DMS114 treated with DMSO at 0.1 percent for 48 hours (cell line): Measurements from ENCODE around the gene LRRC8A.
"Not testable (repeated sequence)": the region's sequence is repeated elsewhere in the genome, so short reads cannot be mapped to it uniquely, and the experiment has no call there.

Experiments used
- DNase-seq: peaks from one replicate; lab custom pipeline; 2025; ENCODE audit not compliant: unreplicated experiment; lab: John Stamatoyannopoulos, UW

Gene LRRC8A

DNA sequence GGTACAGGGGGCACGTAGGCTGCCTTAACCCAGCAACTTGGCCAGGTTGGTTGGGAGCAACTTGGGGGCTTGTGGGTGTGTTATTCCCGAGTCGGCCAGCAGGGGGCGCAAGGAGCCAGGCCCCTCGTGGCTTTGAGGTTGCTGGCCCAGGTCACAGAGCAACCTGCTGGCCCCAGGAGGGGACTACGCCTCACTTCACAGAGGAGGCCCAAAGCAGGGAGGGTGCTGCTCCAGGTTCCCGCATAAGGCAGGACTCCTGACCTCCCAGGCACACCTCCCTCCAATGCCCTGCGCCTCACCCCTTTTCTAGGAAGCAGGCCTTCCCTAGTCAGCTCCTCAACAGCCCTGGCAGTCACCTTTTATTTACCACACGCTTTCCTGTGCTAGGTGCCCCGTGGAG, 18.3 kb upstream of the LRRC8A start:
- DNase-seq, result no peak

DNA sequence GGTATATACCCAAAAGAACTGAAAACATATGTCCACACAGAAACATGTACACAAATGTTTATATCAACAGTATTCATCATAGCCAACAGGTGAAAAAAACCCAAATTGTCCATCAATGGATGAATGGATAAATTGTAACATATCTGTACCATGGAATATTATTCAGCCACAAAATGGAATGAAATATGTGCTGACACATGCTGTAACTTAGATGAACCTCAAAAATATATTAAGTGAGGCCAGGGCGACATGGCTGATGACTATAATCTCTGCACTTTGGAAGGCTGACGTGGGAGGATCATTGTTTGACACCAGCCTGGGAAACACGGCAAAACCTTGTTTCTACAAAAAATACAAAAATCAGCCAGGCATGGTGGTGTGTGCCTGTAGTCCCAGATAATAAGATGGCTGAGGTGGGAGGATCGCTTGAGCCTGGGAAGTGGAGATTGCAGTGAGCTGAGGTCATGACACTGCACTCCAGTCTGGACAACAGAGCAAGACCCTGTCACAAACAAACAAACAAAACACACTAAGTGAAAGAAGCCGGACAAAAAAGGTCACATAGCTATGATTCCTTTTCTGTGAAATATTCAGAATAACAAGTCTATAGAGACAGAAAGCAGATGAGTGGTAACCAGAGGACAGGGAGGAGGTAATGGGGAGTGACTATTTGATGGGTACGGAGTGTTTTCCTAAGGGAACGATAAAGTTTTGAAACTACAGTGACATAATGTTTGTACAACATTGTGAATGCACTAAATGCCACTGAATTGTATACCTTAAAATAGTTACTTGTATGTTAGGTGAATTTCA, 11.6 kb upstream of the LRRC8A start:
- peak; percentile 5 for DNase-seq

GRCh38 chr9:128870941-128871265, 11.0 kb upstream of the LRRC8A start:
- not testable (repeated sequence) for DNase-seq

GRCh38 chr9:128877852-128878251, 4.1 kb upstream of the LRRC8A start:
- DNase-seq, result no peak

GRCh38 chr9:128882677-128883603, 1.0 kb downstream of the LRRC8A start:
- no peak for DNase-seq

DNA sequence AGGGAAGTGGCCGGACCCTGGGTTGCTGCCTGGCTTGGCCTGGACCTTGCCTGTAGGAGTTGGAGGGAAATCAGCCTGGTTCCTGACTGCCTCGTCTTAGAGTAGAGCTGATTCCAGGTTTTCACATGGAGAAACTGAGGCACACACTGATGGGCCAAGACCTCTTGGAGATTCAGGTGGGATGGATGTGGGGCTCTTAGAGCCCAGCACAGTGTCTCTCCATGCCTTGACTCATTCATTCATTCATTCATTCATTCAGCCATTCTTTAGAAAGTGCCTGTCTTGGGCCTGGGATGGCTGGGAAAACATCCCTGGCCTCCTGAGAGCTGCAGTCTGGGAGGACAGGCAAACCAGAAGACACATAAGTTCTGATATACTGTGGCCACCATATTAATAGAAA, 2.2 kb downstream of the LRRC8A start:
- no peak for DNase-seq

DNA sequence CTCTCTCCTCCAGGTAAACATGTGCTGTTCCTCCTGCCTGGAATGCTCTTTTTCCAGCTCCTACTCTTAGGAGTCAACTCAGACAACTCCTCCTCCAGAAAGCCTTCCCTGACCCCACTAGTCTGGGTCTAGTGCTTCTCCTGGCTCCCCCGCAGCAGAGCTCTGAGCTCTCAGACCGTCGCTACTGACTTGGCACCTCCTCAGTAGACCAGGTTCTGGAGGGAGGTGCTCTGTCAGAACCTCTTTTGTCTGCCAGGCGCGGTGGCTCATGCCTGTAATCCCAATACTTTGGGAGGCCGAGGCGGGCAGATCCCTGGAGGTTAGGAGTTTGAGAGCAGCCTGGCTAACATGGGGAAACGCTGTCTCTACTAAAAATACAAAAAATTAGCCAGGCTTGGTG, 3.4 kb downstream of the LRRC8A start:
- no peak for DNase-seq

DNA sequence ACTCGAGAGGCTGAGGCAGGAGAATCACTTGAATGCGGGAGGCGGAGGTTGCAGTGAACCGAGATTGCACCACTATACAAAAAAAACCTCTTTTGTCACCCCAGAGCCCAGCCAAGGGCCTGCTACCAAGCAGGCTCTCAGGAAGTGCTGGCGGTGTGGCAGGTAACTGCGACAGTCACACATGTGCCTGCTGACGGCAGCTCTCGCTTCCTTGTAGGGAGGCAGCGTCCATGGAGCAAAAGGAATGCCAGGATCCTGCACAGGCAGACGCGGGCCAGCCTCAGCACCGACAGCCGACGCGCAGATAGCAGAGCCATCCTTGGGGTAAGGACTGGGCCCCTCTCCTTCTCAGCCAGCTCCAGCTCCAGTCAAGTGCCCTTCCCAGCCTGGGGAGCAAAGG, 3.9 kb downstream of the LRRC8A start:
- no peak for DNase-seq

DNA sequence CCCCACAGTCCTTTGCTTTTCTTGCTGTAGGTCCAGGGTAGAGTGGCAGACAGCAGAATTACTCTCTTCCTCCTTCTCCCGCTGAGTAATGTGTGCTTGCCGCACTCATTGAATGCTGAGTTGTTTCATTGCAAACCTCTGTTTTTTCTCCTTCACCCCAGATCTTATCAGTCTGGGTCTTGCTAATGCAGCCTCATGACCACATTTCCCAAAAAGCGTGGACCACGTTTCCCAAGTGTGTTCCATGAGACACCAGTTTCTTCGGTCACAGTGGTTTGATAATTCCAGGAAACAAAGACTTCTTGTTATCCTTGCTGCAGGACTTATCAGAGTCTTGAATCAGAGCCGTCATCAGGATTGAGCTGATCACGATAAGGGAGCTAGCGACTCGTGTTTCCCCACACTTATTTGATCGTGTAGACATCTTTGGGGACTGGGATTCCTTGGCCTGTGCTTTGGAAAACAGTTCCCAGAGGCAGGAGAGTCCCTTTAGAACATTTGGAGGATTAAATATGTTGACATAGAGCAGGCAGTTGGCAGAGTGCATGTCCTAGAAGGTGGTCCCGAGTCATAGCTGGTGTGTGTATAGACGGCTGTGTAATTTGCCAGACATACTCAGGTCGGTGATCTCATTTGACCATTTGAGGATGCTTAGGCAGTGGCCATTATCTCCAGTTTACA, 4.4 kb downstream of the LRRC8A start:
- DNase-seq, result no peak

GRCh38 chr9:128887049-128887448, 5.1 kb downstream of the LRRC8A start:
- no peak for DNase-seq

GRCh38 chr9:128887914-128888350, 6.0 kb downstream of the LRRC8A start:
- DNase-seq, result no peak

GRCh38 chr9:128891321-128892220, 9.6 kb downstream of the LRRC8A start:
- no peak for DNase-seq

DNA sequence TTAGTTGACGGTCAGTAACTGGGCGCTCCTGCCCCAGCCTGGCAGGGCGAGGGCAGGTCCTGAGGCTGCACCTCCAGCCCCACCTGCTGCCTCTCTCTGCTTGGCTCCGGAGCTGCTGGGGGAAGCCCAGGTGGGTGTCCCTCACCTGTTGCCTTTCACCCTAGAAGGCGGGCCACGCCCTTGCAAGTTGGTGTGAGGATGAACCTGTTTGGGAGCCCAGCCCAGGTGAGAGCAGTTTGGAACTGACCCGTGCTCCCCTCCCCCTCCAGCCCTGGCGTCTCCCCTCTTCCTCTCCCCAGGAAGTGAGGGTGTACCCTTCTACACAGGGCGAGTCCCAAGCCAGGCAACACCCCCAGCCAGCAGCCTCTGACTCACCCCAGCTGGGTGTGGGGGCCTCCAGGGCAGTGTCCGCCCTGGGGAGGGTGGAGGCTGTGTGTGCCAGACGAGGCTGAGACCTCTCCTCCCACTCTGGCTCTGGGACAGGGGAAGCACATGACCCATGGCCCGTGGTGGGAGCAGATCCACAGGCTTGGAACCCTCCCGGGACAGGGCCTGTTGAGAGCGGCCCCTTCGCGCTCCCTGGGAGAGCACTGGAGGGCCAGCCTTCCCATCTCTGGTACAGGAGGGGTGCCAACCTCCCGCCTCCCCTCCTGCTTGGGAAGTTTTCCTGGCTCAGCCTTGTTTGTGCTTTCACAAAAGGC, 10.4 kb downstream of the LRRC8A start:
- DNase-seq, result no peak

- no peak for DNase-seq
These were observed 11.4 kb downstream of the LRRC8A start for GRCh38 chr9:128893354-128893753.

DNA sequence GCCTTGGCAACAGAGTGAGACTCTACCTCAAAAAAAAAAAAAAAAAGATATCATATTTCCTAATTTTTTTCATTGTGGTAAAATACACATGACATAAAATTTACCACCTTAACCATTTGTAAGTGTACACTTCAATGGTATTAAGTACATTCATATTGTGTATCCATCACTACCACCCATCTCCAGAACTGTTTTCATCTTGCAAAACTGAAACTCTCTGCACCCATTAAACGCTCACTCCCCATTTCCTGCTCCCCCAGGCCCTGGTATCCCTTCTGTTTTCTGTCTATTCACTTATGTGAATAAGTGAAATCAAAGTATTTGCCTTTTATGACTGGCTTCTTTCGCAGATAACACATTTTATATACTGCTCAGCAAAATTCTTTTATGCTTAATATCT, 12.8 kb downstream of the LRRC8A start:
- no peak for DNase-seq

- DNase-seq, result no peak
These were observed 13.6 kb downstream of the LRRC8A start for GRCh38 chr9:128895556-128895955.

DNA sequence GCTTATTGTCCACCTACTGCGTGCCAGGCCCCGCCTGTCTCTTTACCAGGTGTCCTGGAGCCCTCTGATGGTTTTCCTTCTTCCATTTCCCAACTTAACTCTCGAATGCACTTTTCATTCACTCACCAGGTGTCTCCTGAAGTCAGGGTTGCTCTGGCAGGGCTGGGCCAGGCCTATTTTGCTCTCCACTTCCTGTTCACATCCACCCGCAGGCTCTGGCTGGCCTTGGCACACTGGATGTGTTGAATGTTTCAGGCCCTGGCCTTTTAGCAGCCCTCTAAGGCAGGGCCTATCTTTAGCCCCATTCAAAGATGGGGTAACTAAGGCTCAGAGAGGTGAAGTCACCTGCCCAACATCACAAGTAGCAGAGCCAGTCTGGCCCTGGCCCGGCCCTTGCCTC, 16.4 kb downstream of the LRRC8A start:
- DNase-seq, result no peak

GRCh38 chr9:128898845-128899565, 17.1 kb downstream of the LRRC8A start:
- no peak for DNase-seq

GRCh38 chr9:128899566-128900322, 17.8 kb downstream of the LRRC8A start:
- DNase-seq, result no peak
